Stimulated activated CD8-positive, alpha-beta memory T cell treated with anti-CD3 and anti-CD28 coated beads, Interleukin-15, amount 100 ng/mL, for 1 hour (primary cell): ENCODE results near the gene AMFR.

ENCODE experiments used
- DNase-seq: peaks from one replicate; pipeline ENCODE4 v3.0.0-alpha.2; 2020; ENCODE audit warnings: low read depth

The AMFR gene

DNA sequence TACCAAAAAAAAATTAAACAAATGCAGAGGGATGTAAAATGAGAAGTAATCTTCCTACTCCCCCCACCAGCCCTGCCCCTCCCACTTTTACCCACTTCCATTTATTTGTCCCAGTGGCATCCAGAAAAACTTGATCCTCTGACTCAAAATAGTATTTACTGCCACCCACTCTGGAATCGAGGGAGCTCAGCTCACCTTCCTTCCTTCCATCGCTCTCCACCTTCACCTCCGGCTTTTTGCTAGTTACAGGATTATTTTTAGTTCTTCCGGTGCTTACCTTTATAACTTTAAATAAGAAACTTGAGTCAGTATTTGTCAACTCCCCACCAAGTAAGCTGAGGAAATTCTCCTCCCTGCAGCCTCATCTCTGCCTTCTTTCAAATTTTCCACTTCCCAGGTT lies 94.9 kb downstream of the AMFR start:
- no peak for DNase-seq

DNA sequence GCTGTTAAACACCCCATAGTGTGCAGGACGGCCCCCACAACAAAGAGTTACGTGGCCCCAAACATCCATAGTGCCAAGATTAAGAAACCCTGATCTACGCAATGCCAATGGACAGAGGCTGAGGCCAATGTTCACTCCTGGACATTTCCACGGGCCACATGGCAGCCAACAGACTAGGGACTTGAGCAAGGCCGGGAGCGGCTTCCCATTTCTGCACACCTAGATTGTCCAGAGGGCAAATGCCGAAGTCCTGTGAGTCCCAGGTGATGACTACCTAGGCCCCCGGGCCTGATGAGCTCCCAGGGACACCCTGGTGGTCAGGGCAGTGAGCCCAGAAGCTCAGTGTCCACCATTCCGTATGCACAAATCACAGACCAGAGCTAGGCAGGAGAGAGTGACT lies 95.5 kb downstream of the AMFR start:
- DNase-seq = no peak

DNA sequence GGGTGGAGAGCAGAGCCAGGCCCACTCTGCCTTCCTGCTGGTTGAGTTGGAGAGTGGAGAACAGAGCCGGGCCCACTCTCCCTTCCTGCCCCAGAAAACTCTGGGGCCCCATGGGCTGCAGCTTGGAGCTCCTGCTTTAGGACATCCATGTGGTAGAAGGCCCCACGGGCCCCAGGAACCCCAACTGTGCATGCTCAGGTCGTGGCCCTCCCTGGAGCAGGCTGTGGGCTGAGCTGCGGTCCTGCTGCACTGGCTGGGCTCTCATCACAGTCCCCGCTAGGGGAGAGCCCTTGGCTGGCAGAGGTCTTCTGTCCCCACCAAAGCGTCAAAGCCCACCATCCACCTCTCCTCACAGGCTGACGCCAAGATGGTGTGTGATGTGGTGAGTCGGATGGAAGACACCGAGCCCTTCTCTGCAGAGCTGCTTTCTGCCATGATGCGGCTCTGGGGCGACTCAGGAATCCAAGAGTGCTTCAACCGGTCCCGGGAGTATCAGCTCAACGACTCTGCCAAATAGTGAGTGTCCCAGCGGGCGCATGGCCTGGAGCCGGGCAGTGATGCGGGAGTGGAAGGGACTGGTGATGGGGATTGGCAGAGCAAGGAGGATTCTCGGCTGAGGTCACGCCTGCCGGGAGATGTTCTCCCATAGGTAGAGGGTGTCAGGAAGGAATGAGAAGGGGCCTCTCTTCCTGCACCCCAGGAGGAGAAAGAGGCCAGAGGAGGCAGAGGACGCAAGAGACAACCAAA lies 96.9 kb downstream of the AMFR start:
- DNase-seq = no peak

DNA sequence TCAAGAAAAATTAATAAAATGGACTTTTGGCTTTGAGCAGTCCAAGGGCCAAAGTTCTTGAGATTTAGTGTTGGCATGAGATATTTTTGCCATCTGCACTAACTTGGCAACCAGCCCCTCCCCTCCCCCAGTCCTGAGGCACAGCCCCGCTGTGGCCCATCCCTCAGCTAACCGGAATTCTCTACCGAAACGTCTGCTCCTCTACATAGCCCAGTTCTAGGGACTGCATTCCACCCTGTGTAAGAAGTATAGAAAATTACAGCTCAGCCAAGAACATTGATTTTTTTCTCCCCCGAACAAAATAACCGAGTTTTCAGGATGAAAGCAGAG lies 97.5 kb downstream of the AMFR start:
- DNase-seq = no peak

DNA sequence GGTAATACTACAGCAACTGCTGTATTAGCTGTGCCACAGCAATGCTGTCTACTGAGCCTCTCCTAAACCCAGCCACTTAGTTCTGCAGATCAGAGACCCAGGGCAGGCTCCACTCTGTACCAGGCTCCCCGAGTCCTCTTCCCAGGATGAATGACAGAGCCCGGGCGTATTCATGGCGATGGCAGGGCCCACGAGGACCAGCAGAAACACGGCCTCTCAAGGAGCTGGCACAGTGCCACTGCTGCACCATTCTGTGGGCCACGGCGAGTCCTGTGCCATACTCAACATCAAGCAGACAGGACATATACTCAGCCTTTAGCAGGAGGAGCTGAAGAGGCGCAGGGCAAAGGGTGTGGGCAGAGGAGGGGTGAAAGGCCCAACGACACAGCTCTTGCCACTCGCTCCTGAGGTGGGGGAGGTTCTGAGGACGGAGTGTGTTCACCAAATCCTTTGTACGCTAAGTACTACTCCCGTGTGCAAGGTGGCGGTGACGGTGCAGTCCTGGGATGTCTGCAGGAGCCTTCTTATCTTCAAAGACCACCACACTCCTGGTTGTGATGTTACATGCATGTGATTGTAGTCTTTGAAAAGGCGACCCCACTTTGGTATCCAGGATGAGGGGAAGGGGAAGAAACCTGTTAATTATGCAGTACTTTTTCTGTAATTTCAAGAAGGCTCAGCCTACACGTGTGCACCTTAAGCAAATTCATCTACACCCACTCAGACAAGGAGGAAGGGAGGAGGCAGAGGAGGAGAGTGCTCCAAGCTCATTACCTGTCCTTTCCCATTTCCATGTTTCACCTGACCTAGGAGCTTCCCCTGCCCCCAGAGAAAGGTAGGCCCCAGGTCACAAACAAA lies 98.0 kb downstream of the AMFR start:
- no peak for DNase-seq

DNA sequence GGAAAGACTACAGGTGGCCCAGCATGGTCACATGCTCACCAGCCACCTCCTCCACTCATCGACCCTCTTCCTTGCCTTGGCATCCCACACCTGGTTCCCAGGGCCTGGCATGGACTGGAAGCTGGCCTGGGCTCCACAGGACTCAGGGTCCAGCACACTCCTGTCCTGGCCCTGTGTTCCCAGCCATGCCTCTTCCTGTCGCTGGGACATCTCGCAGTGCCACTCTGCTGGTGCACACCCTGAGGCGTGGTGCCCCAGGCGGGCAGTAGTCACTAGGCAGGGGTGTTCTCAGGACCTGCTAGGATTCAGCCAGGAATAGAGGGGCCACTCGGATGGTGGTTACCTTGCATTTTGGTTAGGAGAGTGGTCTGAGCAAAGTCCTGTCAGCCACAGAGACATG lies 99.4 kb downstream of the AMFR start:
- no peak for DNase-seq

DNA sequence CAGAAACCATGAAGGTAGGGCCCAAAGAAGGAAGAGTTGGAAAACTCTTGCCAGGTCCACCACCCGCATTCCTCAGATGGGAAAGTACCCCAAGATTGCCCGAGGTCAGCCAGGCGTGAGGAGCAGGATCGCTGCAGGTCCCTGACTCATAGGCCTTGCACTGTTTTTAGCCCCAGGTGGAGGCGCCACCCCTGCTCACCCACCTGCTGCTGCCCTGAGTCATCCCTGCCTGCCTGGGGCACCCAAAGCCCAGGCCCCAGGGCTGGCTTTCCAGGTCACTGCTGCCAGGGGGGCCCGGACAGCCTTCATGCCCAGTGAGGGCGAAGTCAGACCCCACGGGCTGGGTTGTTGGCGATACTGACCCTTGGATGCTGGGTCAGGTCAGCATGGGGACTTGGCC lies 100.9 kb downstream of the AMFR start:
- DNase-seq = no peak

DNA sequence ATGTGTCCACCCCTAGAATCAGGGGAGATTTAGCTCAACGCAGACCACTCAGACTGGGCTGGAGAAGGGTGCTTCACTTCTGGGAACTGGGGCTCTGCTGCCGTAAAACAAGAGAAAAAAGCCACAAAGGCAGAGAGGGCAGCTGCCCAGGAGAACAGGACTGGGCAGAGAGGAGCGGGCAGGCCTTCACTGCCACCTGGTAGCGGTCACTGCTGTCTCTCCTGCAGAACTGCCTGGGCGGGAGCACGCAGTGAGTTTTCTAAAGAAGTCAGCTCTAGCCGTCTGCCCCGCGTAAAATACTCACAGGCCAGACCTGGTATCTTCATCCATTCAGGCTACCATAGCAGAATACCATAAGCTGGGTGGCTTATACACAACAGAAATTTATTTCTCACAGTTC lies 103.8 kb downstream of the AMFR start:
- no peak for DNase-seq

DNA sequence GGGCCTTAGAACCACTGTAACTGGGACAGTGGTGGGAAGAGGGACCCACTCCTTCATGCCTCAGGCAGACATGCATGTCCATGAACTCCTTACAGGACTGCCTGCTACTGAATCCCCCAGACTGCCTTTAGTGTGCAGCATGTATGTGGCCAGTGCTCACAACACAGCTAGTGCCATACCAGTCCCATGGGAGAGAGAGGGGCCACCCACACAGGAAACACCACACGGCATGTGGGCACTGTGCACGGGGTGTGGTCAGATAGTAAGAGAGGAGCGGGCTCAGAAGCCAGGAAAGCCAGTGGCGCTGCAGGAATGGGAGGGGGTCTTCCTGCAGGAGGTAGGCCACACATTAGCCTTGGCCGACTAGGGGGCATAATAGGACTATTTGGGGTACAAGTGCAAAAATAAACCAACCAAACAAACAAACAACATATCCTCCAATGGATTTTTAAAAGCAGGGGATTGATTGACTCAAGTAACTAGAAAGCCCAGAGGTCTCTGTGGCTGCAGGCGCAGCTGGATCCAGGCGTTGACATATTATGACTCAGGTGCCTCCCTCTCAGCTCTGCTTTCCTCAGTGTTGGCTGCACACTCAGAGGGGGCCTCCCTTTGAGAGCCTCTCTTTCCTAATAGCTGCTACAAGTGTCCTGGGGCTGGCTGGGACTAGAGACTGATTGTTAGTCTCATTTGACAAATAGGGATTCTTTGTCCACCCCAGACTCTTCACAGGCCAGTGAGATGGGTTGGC lies 104.4 kb downstream of the AMFR start:
- no peak for DNase-seq

DNA sequence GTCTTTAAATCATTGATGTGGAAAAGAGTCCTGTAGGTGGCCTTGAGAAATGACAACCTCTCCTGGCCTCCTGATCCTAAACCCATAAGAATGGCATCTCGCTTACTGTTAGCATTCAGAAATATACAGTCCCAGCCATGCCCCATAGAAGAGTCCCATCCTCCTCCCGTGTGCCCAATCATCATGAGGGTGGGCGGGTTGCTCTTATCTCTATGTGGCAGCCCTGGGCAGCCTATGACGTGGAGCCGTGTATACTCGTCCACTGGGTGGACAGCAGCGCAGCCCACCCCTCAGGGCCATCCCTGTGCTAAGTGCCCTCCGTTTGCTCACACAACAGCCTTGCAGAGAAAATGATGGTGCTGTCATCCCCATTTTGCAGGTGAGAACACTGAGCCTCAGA lies 105.3 kb downstream of the AMFR start:
- DNase-seq = no peak

DNA sequence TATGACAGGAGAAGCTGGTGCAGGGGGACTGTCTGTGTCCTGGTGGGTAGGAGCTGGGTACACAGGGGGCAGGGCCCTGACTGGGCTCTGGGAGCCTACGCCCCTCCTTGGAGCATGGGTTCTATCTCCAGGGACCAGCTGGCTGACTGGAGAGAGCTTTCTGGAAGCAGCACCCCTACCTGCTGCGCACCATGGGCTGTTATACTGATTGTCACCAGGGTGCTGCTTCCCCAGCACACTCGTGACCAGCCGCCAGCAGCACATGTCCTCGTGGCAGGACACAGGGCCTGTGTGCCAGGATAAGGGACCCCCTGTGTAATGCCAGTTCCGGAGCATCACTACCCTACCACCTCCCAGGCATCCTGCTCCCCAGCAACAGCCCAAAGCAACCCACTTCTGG lies 106.0 kb downstream of the AMFR start:
- no peak for DNase-seq

DNA sequence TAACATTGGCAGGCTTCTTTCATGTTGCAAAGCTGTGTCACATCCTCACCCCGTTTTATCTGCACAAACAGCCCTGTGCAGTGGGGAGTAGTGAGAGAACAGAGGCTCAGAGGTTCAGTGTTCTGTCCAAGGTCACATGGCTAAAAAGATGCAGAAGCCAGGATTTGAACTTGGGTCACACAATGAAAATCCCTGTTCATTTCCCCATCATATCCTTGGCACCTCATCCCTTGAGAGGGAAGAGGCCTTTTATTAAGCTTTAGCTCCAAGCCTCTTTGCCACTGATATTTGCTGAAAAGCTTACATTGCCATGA lies 106.6 kb downstream of the AMFR start:
- DNase-seq = no peak

DNA sequence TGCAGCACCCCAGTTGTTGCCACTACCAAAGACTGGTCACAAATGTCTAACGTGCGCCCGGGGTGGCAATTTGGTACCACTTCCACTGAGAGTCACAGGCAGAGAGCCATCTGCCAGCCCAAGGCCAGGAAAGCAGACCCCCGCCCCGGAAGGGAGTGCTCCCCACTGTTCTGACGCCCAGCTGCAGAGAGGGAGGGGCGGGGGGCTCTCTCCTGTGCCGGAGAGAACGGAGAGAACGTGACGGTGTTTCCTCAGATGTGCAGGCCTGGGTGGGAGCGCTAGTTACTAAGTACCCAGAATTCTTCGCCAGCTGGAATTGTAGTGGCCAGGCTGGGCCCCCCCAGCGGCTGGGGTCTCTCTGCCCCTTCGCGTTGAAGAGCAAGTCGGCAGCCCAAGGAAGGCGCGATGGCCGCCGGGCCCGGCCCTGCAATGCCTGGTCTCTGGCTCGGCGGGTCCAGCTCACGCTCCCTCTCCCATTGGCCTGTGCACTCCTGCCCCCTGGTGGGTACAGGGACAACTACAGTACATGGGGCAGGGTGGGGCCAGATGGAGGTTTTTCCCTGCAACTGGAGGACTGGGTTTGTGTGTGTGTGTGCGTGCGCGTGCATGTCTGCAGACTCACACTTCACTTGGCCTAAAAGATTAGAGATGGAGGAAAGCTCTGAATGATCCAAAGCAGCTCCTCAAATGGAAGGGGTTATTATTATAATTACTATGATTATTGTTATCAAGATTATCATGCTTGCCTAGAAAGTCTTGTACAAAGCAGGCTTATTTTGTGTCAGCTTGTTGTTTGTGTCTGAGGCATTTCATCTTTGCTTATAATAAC lies 107.1 kb downstream of the AMFR start:
- DNase-seq = peak; percentile 62

DNA sequence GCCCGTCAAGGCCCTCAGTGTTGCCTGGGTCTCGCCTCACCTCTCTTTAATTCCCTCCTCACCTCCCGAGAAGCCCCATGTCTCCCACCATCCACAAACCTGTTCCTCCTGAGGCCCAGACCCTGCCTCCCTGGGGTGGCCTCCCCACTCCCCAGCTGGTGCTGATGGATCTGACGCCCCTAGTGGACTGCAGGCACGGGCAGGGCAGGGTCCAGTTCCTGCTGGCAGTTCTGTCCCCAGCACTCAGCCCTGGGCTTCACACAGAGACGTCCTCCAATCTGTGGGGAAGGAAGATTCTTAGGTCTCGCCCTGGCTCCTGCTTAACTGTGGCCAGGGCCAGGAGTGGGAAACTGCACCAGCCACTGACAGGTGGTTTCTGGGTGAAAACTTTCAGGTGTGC lies 108.8 kb downstream of the AMFR start:
- DNase-seq = no peak

DNA sequence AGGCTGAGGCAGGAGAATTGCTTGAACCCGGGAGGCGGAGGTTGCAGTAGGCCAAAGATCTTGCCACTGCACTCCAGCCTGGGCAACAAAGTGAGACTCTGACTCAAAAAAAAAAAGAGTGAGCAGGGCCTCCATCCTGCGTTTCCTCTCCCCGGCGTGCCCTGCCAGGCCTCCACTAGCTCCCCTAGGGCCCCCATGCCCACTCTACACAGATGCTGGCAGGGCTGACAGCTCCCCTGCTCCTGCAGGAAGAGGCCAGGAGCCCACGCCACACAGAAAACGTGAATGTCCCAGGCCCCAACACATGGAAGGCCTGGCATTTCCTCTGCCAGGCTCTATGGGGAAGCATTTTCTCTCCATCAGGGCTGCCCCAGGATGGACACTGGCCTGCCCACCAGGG lies 109.4 kb downstream of the AMFR start:
- DNase-seq = no peak

DNA sequence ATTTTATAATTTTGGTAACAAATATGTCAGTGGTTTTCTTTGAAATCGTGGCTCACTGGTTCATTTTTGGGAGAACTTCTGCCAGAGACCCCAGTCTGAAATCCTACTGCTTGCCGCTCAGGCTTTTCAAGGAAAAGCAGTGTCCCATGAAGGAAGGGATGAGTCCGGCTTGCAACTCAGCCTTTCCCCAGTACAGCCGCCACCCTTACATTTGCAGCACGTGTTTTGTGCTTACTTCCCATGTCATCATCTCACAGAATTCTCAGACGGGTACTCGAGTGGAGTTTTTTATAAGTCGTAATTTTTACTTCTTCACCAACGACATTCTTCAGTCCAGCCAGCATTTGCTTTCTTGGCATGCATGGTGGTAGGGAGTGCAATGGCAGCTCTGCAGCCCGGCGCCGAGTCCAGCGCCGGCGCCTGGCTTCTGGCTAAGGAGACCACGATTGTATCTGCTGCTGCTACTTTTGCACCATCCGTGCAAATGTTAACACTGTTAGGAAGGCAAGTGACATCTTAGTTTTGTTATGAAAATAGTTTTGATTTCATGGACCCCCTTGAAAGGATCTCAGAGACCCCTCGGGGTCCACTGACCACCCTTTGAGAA lies 111.0 kb downstream of the AMFR start:
- no peak for DNase-seq

DNA sequence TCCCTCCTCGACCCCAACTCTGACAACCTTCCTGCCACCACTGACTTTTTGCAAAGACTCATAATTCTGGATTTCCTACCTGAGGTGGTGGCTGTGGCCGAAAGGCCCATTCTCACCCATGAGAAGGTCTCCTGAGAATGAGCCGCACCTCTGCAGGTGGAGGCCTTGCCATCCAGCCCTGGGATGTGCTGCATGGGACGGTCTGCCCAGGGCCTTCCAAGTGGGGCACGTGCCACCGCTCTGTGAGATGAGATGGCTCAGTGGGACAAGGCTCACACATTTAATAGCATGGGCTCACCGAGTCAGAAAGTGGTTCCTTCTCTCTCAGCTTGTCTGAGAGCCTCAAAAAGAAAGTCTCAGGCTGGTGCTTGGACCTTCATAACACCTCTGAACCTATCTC lies 112.8 kb downstream of the AMFR start:
- no peak for DNase-seq

DNA sequence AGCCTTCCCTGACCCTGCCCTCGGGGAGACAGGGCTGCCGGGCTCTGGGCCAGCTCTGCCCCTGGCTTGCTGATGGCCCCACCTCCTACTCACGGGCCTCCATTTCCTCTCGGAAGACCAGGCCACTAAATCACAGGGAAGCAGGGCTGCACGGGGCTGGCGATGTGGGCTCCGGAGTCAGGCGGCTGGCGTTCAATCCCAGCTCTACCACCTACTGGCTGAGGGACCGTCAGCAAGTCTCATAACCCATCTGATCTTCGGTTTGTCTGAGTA lies 113.4 kb downstream of the AMFR start:
- no peak for DNase-seq
